Psoas muscle (tissue), 8 donors: ENCODE results near the gene SCYGR8. TPM values are rescaled to one million over a fixed set of nuclear protein-coding genes. Genes with fewer than 3 reads are reported as not detected.

ENCODE experiments used
- ATAC-seq, 4 donors: fragments of 200-7000 bp; cut with Tn5 transposase; one replicate each; pipeline ENCODE4 v1.9.1; 2020; ENCODE audit warnings: moderate library complexity in 3 of 4, mild to moderate bottlenecking in 2 of 4
- DNase-seq, 2 donors: peaks; one replicate each; pipeline ENCODE4 v3.0.0-alpha.2; 2020
- H3K27ac ChIP-seq: fragments of 200-600 bp; one replicate; pipeline ENCODE4 v1.8.0; 2022
- H3K27me3 ChIP-seq, 3 donors: fragments of 200-600 bp in 1 of 3; one replicate each; pipeline versions ENCODE4 v1.6.1 to v1.8.0; 2013 to 2022; ENCODE audit warnings: low read length in 2 of 3, mild to moderate bottlenecking in 2 of 3, moderate library complexity in 1 of 3; ENCODE audit not compliant: insufficient read depth in 3 of 3
- H3K36me3 ChIP-seq, 2 donors: fragments of 200-600 bp in 1 of 2; one replicate each; pipeline versions ENCODE4 v1.6.1 to v1.8.0; 2013 to 2022; ENCODE audit warnings: low read depth in 1 of 2, mild to moderate bottlenecking in 1 of 2, moderate library complexity in 1 of 2; ENCODE audit not compliant: insufficient read depth in 1 of 2
- H3K4me1 ChIP-seq: fragments of 200-600 bp; one replicate; pipeline ENCODE4 v1.8.0; 2022
- H3K4me3 ChIP-seq: fragments of 200-600 bp; one replicate; pipeline ENCODE4 v1.8.0; 2022; ENCODE audit warnings: mild to moderate bottlenecking
- H3K9me3 ChIP-seq: fragments of 200-600 bp; one replicate; pipeline ENCODE4 v1.8.0; 2022
- CTCF ChIP-seq: fragments of 200-600 bp; IDR thresholded peaks from one replicate; pipeline ENCODE4 v1.8.0; 2022; ENCODE audit warnings: antibody characterized with exemption
- WGBS, 3 donors: extraction: QIAGEN DNeasy Blood & Tissue Kit; methylation state at CpG; one replicate each; pipeline versions ENCODE4 v1.1.6 to v1.1.7; 2013; 5-methylcytosine and 5-hydroxymethylcytosine counted together
- intact Hi-C, 2 donors: fragments of 100-400 bp; cut with DNase I; formaldehyde crosslinking; loops; one replicate each; pipeline versions ENCODE4 v1.11.0 to v1.14.2; 2022
- polyA plus RNA-seq, 3 donors: library from polyadenylated mRNA; stranded (reverse); fragments of 200-250 nt; gene quantifications; one replicate each; pipeline ENCODE4 v1.2.3, GENCODE V29; 2013
- total RNA-seq, 4 donors: library from RNA; stranded (reverse); fragmentation: NEBNext Ultra II Directional in 2 of 4; extraction: Animal tissue kit (Norgen Biotek cat#: 25700) in 2 of 4; gene quantifications; one replicate each; pipeline versions ENCODE4 v1.2.1 to v1.2.4, GENCODE V29; 2021 to 2023
- donor health status: healthy with polysubstance abuse.
- donor health status: DM: no; HTN: no; CAD: no; lungs with moderate emphysema.
- donor health status: Bipolar disorder and iron deficiency.
- donor health status: healthy.
- donor health status: DM: yes; HTN: yes; CAD: no.
- donor health status: DM: no; HTN: no; CAD: no.
- donor health status: DM: no; HTN: no; CAD: no.
- donor health status: DM: yes; HTN: yes; CAD: no.

SCYGR8 gene
- total and polyA plus RNA-seq, 7 donors = not detected

GRCh38 chr2:227793148-227793712 lies 47.5 kb downstream of the SCYGR8 start:
- Histone ChIP-seq H3K27me3 (no peaks in the 10 kb centered on the region), H3K4me3 (no peak overlapping the region), H3K36me3 (no peaks in the 10 kb centered on the region), H3K4me1 (no peaks in the 10 kb centered on the region), H3K27ac (no peak overlapping the region), H3K9me3 (no peaks in the 10 kb centered on the region)
- intact Hi-C loops = no loop called here
- TF ChIP-seq CTCF = no peak
- no peak for DNase-seq
- ATAC-seq = no peak
- WGBS, 3 donors = 88 to 93% (median 89%) methylated on average over 5 of the region's 5 CpGs

Other genes with a start within 250 kb of the SCYGR8 start
- gene SCYGR2, start 147.0 kb upstream of the SCYGR8 start, total RNA-seq = not detected
- not detected for gene SCYGR2, start 147.0 kb upstream of the SCYGR8 start, polyA plus RNA-seq
- not detected for gene SCYGR3, start 131.1 kb upstream of the SCYGR8 start, total RNA-seq
- gene SCYGR3, start 131.1 kb upstream of the SCYGR8 start, polyA plus RNA-seq = not detected
- gene SCYGR4, start 128.4 kb upstream of the SCYGR8 start, total RNA-seq = not detected
- gene SCYGR4, start 128.4 kb upstream of the SCYGR8 start, polyA plus RNA-seq = not detected
- not detected for gene SCYGR5, start 79.1 kb upstream of the SCYGR8 start, total RNA-seq
- gene SCYGR5, start 79.1 kb upstream of the SCYGR8 start, polyA plus RNA-seq = not detected
- under 1 TPM in 3 of 4 donors, not detected in 1; 0.11 to 0.69 (median 0.46) TPM for gene SLC19A3, start 27.9 kb upstream of the SCYGR8 start, total RNA-seq
- under 1 TPM; 0.27 to 0.38 (median 0.31) TPM for gene SLC19A3, start 27.9 kb upstream of the SCYGR8 start, polyA plus RNA-seq
- not detected for gene SCYGR6, start 21.1 kb upstream of the SCYGR8 start, total RNA-seq
- not detected for gene SCYGR6, start 21.1 kb upstream of the SCYGR8 start, polyA plus RNA-seq
- not detected for gene SCYGR7, start 17.6 kb upstream of the SCYGR8 start, total RNA-seq
- not detected for gene SCYGR7, start 17.6 kb upstream of the SCYGR8 start, polyA plus RNA-seq
- under 1 TPM in 2 of 4 donors, not detected in 2; 0.59 to 0.92 TPM for gene CCL20, start 67.9 kb downstream of the SCYGR8 start, total RNA-seq
- under 1 TPM in 2 of 3 donors, not detected in 1; 0.18 to 0.36 TPM for gene CCL20, start 67.9 kb downstream of the SCYGR8 start, polyA plus RNA-seq
- not detected for gene DAW1, start 125.7 kb downstream of the SCYGR8 start, total RNA-seq
- gene DAW1, start 125.7 kb downstream of the SCYGR8 start, polyA plus RNA-seq = under 1 TPM in 2 of 3 donors, not detected in 1; 0.03 to 0.21 TPM